ENCODE data around the gene STMN3.

GRCh38 chr20:63665708-63666107, 12.5 kb upstream of the STMN3 start:
- no peak for TF ChIP-seq FOXM1 (IDR thresholded peaks at IDR 0.05; ENCODE audit: borderline replicate concordance)
- no peak for TF ChIP-seq LEF1 (IDR thresholded peaks at IDR 0.05; ENCODE audit: borderline replicate concordance)
- no peak for TF ChIP-seq PKNOX1 (IDR thresholded peaks at IDR 0.05)
- TF ChIP-seq SP1 (IDR thresholded peaks at IDR 0.05): no peak
- TF ChIP-seq HDGF (IDR thresholded peaks at IDR 0.05; ENCODE audit: borderline replicate concordance): no peak
